Stomach (tissue), 9 donors: ENCODE results near the gene KCNQ1. TPM values are rescaled to one million over a fixed set of nuclear protein-coding genes. Genes with fewer than 3 reads are reported as not detected.

Experiments
- DNase-seq, 2 donors: peaks; one replicate each; pipeline versions ENCODE4 v3.0.0 to v3.0.0-alpha.2; 2013 to 2019
- H3K27ac ChIP-seq, 5 donors: fragments of 200-600 bp in 4 of 5; sonication (generic) in 4 of 5; one replicate each; pipeline ENCODE4 v1.5.1; 2013 to 2019; ENCODE audit warnings: mild to moderate bottlenecking in 1 of 5, moderate library complexity in 1 of 5
- H3K27me3 ChIP-seq, 3 donors: fragments of 200-600 bp; sonication (generic); one replicate each; pipeline ENCODE4 v1.5.1; 2017 to 2019; ENCODE audit warnings: mixed run types in 1 of 3
- H3K36me3 ChIP-seq, 4 donors: fragments of 200-600 bp; sonication (generic); 1 replicate in 3 of 4; 2 replicates in 1 of 4; pipeline ENCODE4 v1.5.1; 2016 to 2019
- H3K4me1 ChIP-seq, 4 donors: fragments of 200-600 bp; sonication (generic); one replicate each; pipeline ENCODE4 v1.5.1; 2016 to 2019
- H3K4me3 ChIP-seq, 4 donors: fragments of 200-600 bp; sonication (generic) in 3 of 4; one replicate each; pipeline ENCODE4 v1.5.1; 2016 to 2019; ENCODE audit warnings: mild to moderate bottlenecking in 1 of 4
- H3K9me3 ChIP-seq, 4 donors: fragments of 200-600 bp; sonication (generic); one replicate each; pipeline ENCODE4 v1.5.1; 2016 to 2019
- CTCF ChIP-seq, 7 experiments: fragments of 450-650 bp in 4 of 7; fragments of 200-600 bp in 3 of 7; sonication (generic) in 3 of 7; IDR thresholded peaks; one replicate each; pipeline ENCODE4 v1.5.1; 2016 to 2019; ENCODE audit warnings: antibody characterized with exemption in 7 of 7, control low read depth in 2 of 7, mild to moderate bottlenecking in 1 of 7
- EP300 ChIP-seq: sonication (generic); formaldehyde crosslinking; IDR thresholded peaks from one replicate; pipeline ENCODE4 v1.6.1; 2017; ENCODE audit warnings: antibody characterized with exemption
- POLR2A ChIP-seq, 4 donors: fragments of 450-650 bp; IDR thresholded peaks; one replicate each; pipeline ENCODE4 v1.6.1; 2016; ENCODE audit warnings: antibody characterized with exemption in 4 of 4, control low read depth in 2 of 4, mild to moderate bottlenecking in 1 of 4, moderate library complexity in 1 of 4
- POLR2AphosphoS5 ChIP-seq, 3 donors: sonication (generic); formaldehyde crosslinking; IDR thresholded peaks; one replicate each; pipeline ENCODE4 v1.6.1; 2016; ENCODE audit warnings: antibody characterized with exemption in 3 of 3
- whole genome bisulfite sequencing, 5 donors: extraction: QIAGEN DNeasy Blood & Tissue Kit in 3 of 5; methylation state at CpG; one replicate each; pipeline versions ENCODE4 v1.1.5 to v1.1.7; 2013 to 2018; 5-methylcytosine and 5-hydroxymethylcytosine counted together
- intact Hi-C: fragments of 100-400 bp; cut with DNase I; formaldehyde crosslinking; loops from one replicate; pipeline ENCODE4 v1.15.1; 2023; ENCODE audit warnings: low total_unique reads
- polyA plus RNA-seq, 3 donors: library from polyadenylated mRNA; stranded (reverse); fragments of 200-250 nt; gene quantifications; one replicate each; pipeline ENCODE4 v1.2.3, GENCODE V29; 2013
- total RNA-seq, 5 donors: library from RNA; depleted of rRNA; stranded (reverse); fragments of >200 nt; gene quantifications; one replicate each; pipeline versions ENCODE4 v1.1.0 to v1.2.3, GENCODE V29; 2014 to 2016
- donor health status: healthy with polysubstance abuse.
- donor health status: Bipolar disorder and iron deficiency.
- donor health status: healthy.

Gene KCNQ1
- total and polyA plus RNA-seq, 8 donors: 12.1 to 155 (median 49.0) TPM

- peaks cover 0 to 7% (median 3%) of the 10 kb centered on the region in 4 donors for H3K36me3 ChIP-seq
- no peaks in the 10 kb centered on the region for H3K9me3 ChIP-seq
- no peaks in the 10 kb centered on the region for H3K27me3 ChIP-seq
- H3K4me1 ChIP-seq: peaks cover 13 to 47% (median 28%) of the 10 kb centered on the region in 4 donors
- intact Hi-C loops: no loop called here
- H3K4me3 ChIP-seq: no peak overlapping the region
- no peak for TF ChIP-seq POLR2AphosphoS5 (IDR thresholded peaks at IDR 0.05)
- TF ChIP-seq POLR2A (IDR thresholded peaks at IDR 0.05): no peak
- TF ChIP-seq CTCF (IDR thresholded peaks at IDR 0.05): no peak
- 29 to 49% (median 42%) methylated on average over 8 of the region's 8 CpGs for WGBS, 5 donors
- H3K27ac ChIP-seq: peak overlapping the region in 4 of 5 donors; percentile 37 to 77 (median 44)
- peak; percentile 27 to 70 for DNase-seq
Observed at GRCh38 chr11:2674658-2675131, 229.9 kb downstream of the KCNQ1 start.

DNA sequence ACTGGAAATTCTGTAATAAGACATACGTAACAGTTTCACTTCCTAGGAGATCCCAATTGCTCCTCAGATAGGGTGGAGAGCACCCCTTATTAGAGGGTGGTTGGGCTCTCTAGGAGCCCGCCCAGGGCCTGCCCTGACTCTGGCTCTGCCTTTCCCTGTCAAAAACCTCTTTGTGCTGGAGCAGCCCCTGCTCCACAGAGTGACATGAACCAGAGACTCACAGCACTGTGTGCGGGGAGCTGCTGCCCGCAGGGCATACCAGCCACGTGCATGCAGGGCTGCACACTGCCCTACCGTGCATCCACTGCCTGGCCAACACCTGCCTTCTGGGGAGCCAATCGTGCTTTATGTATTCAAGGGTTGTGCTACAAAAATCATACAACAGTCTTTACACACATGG is 230.7 kb downstream of the KCNQ1 start:
- Histone ChIP-seq H3K4me3 (no peak overlapping the region), H3K27me3 (no peaks in the 10 kb centered on the region), H3K27ac (peak overlapping the region in 2 of 5 donors; percentile 37 to 77), H3K4me1 (peaks cover 13 to 47% (median 28%) of the 10 kb centered on the region in 4 donors), H3K9me3 (no peaks in the 10 kb centered on the region), H3K36me3 (peaks cover 0 to 6% (median 0%) of the 10 kb centered on the region in 4 donors)
- TF ChIP-seq CTCF (IDR thresholded peaks at IDR 0.05): no peak
- peak in 1 of 3 donors; percentile 27 for TF ChIP-seq POLR2AphosphoS5 (IDR thresholded peaks at IDR 0.05)
- 61 to 78% (median 70%) methylated on average over 7 of the region's 7 CpGs for WGBS, 5 donors
- peak in 1 of 2 donors; percentile 69 for DNase-seq
- intact Hi-C loops: no loop called here

DNA sequence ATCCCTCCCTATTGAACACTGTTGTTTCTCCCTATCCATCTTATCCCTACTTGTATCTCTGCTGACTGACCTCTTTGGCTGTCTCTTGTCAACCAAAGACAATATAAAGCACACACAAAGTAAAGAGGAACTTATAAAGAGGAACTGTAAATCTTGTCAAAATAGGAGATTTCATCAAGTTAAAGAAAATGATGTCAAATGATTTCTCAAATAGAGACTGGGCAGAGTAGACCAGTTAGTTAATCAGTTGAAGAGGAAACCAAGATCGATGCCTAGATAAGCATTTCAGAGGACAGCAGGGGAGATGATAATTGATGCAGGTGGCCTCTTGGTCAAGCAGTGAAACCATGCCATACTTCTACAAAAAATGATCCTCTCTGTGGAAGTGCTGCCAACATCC is 232.3 kb downstream of the KCNQ1 start:
- Histone ChIP-seq H3K9me3 (no peaks in the 10 kb centered on the region), H3K36me3 (peaks cover 0 to 6% (median 0%) of the 10 kb centered on the region in 4 donors), H3K27me3 (no peaks in the 10 kb centered on the region), H3K4me3 (no peak overlapping the region), H3K4me1 (peaks cover 13 to 53% (median 33%) of the 10 kb centered on the region in 4 donors), H3K27ac (no peak overlapping the region)
- intact Hi-C loops: no loop called here
- no peak for DNase-seq
- TF ChIP-seq CTCF (IDR thresholded peaks at IDR 0.05) (no peak), EP300 (no peak), POLR2A (IDR thresholded peaks at IDR 0.05) (no peak), POLR2AphosphoS5 (IDR thresholded peaks at IDR 0.05) (no peak)
- 16 to 73% (median 63%) methylated on average over 1 of the region's 1 CpG for WGBS, 5 donors

GRCh38 chr11:2678396-2678795 is 233.6 kb downstream of the KCNQ1 start:
- intact Hi-C loops: no loop called here

More at GRCh38 chr11:2678396-2678795, 233.6 kb downstream of the KCNQ1 start:
- TF ChIP-seq CTCF (IDR thresholded peaks at IDR 0.05) (no peak), POLR2AphosphoS5 (IDR thresholded peaks at IDR 0.05) (no peak), EP300 (no peak), POLR2A (IDR thresholded peaks at IDR 0.05) (no peak)
- 33 to 69% (median 56%) methylated on average over 1 of the region's 1 CpG for WGBS, 5 donors
- Histone ChIP-seq H3K27me3 (no peaks in the 10 kb centered on the region), H3K9me3 (no peaks in the 10 kb centered on the region), H3K4me3 (no peak overlapping the region), H3K36me3 (peaks cover 0 to 6% (median 0%) of the 10 kb centered on the region in 4 donors), H3K4me1 (peaks cover 16 to 56% (median 35%) of the 10 kb centered on the region in 4 donors), H3K27ac (no peak overlapping the region)
- DNase-seq: no peak
